Activated naive CD4-positive, alpha-beta T cell treated with anti-CD3 and anti-CD28 coated beads, Interleukin-2, amount 50 U/mL, for 24 hours (primary cell): ENCODE measurements around the gene KL.

Experiments used
- H3K27ac Mint-ChIP-seq: one replicate; pipeline ENCODE4 v1.8.0; 2021; ENCODE audit warnings: mild to moderate bottlenecking, mixed read lengths
- H3K27me3 Mint-ChIP-seq: one replicate; pipeline ENCODE4 v1.8.0; 2021; ENCODE audit warnings: mixed read lengths
- H3K36me3 Mint-ChIP-seq: one replicate; pipeline ENCODE4 v1.8.0; 2021; ENCODE audit warnings: mixed read lengths
- H3K4me1 Mint-ChIP-seq: one replicate; pipeline ENCODE4 v1.8.0; 2021; ENCODE audit warnings: mixed read lengths
- H3K4me3 Mint-ChIP-seq: one replicate; pipeline ENCODE4 v1.8.0; 2021; ENCODE audit warnings: mild to moderate bottlenecking, mixed read lengths
- H3K9me3 Mint-ChIP-seq: one replicate; pipeline ENCODE4 v1.8.0; 2021; ENCODE audit warnings: mixed read lengths

KL gene

DNA sequence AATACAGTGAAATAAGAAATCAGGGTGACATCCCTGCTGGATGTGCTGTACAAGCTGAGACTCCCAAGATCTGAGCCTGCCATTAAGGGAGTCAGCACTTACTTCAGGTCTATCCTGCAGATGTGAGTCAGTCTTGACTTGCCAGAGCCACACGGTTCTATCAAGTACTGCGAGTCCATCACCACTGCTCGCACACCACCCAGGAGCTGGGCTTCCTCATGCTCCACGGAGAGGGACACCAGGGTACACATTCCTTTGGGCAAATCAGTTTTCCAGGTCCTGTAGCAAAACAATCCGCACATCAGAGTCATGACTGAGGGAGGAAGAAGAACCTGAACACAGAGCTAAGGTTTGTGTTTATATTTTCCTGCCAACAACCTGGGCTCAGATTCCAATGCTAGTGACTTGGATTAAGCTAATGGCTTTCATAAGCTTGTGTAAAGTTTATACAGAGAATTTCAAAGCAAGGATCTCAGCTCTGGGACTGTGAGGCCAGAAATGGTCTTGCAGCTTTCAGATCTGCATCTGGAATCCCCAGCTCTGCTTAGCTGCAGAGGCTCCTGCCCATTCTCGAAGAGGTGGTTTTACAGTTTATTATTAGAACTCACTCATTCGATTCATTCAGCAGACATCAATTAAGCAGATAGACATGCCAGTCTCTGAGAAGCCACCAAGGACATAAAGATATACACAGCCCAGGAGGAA lies 90.6 kb downstream of the KL start:
- Mint-ChIP-seq H3K27ac (no peak overlapping the region), H3K27me3 (peaks cover 19% of the 10 kb centered on the region)

DNA sequence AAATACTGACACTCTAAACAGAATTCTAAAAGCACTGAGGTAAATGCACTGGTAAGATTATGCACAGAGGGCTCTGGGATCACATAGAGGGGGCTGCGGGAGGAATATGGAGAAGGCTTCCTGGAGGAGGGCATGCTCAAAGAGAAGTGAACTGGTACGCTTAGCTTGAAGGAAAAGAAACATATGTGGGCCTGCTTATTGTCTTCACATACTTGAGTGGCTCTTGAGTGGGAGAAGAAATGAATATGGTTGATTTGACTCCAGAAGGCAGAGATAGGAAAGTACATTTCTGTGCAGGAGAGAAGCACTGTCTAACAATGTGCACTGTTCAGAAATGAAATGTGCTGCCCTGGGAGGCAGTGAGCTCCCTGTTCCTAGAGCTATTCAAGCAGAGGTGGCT lies 91.1 kb downstream of the KL start:
- Mint-ChIP-seq H3K4me3 (no peak overlapping the region), H3K9me3 (no peaks in the 10 kb centered on the region), H3K27me3 (peaks cover 19% of the 10 kb centered on the region), H3K36me3 (no peaks in the 10 kb centered on the region), H3K4me1 (no peaks in the 10 kb centered on the region), H3K27ac (no peak overlapping the region)

More for the DNA sequence above, 90.6 kb downstream of the KL start:
- Mint-ChIP-seq H3K9me3 (no peaks in the 10 kb centered on the region), H3K4me3 (no peak overlapping the region), H3K36me3 (no peaks in the 10 kb centered on the region), H3K4me1 (no peaks in the 10 kb centered on the region)

DNA sequence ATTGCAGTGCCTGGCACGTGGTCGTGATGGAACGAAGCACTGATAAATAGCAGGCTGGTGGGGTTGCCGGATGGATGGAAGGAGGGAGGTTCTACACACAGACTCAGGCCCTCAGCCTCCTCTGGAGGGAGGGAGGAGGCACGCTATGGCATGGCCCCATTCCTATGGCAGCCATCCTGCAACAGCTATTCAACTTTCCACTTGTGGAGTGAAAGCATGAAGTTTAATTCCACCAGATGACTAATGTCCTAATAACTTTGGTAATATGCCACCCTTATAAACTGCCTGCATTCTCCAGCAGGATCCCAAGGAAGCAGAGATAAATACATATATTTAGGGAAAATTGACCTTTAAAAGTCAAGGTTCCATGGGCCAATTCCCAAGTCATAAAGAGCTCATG lies 92.4 kb downstream of the KL start:
- H3K4me3 Mint-ChIP-seq = no peak overlapping the region
- no peaks in the 10 kb centered on the region for H3K4me1 Mint-ChIP-seq
- H3K27ac Mint-ChIP-seq = no peak overlapping the region
- peaks cover 16% of the 10 kb centered on the region for H3K27me3 Mint-ChIP-seq
- no peaks in the 10 kb centered on the region for H3K36me3 Mint-ChIP-seq
- H3K9me3 Mint-ChIP-seq = no peaks in the 10 kb centered on the region

DNA sequence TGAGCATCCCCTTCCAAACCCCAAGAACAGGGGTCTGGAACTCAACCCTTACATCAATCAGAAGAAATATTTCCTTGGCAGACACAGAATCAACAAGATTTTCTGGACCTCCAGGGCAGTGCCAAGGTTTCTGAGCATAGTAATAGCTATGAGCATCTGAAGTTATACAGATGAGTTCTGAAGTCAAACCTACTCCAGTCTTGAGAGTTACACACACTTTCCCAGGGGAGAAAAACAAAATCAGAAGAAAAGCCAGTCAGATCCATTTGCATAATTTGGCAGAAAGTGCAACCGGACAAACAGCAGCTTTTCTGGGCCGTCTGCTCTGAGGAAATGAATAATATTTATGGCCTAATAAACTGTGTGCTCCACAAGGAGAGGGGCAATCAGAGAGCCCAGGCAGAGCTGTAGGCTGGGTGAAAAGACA lies 93.1 kb downstream of the KL start:
- Mint-ChIP-seq H3K4me1 (no peaks in the 10 kb centered on the region), H3K9me3 (no peaks in the 10 kb centered on the region), H3K27ac (no peak overlapping the region), H3K27me3 (peaks cover 15% of the 10 kb centered on the region), H3K36me3 (no peaks in the 10 kb centered on the region), H3K4me3 (no peak overlapping the region)

DNA sequence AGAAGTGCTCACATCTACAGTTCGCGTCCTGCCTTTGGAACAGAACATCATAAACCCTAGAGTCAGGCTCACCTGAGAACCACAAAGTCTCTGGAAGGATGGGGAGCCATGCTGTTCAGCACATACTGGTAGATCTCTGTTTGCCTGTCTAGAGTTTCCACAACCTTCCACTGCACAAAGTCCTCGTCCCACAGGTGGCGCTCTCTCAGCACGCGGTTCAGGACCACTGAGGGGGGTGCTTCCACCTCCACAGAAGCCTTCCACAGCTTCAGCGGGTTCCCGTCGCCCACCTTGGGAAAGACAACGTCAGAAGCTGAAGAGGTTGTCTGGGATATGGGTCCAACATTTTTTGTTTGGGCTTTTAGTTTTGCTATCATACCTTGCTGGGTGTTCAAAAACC lies 93.6 kb downstream of the KL start:
- Mint-ChIP-seq H3K4me3 (no peak overlapping the region), H3K27ac (no peak overlapping the region), H3K4me1 (no peaks in the 10 kb centered on the region), H3K36me3 (no peaks in the 10 kb centered on the region), H3K27me3 (peaks cover 15% of the 10 kb centered on the region), H3K9me3 (no peaks in the 10 kb centered on the region)

DNA sequence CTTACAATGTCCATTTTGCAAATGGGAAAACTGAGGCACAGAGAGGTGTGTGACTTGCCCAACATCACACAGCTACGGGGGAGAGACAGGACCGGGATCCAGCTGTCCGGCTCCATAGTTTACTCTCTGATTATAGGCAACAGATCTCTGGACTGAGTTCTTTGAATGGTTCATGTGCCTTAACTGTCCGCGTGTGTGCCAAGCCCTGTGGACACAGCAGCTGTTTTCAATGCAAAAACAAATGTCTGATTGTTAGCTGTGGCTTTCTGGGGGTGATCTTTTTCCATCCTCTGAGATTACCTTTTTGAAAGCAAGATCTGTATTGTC lies 94.1 kb downstream of the KL start:
- Mint-ChIP-seq H3K9me3 (no peaks in the 10 kb centered on the region), H3K4me3 (no peak overlapping the region), H3K27ac (no peak overlapping the region), H3K4me1 (no peaks in the 10 kb centered on the region), H3K36me3 (no peaks in the 10 kb centered on the region), H3K27me3 (peaks cover 15% of the 10 kb centered on the region)

DNA sequence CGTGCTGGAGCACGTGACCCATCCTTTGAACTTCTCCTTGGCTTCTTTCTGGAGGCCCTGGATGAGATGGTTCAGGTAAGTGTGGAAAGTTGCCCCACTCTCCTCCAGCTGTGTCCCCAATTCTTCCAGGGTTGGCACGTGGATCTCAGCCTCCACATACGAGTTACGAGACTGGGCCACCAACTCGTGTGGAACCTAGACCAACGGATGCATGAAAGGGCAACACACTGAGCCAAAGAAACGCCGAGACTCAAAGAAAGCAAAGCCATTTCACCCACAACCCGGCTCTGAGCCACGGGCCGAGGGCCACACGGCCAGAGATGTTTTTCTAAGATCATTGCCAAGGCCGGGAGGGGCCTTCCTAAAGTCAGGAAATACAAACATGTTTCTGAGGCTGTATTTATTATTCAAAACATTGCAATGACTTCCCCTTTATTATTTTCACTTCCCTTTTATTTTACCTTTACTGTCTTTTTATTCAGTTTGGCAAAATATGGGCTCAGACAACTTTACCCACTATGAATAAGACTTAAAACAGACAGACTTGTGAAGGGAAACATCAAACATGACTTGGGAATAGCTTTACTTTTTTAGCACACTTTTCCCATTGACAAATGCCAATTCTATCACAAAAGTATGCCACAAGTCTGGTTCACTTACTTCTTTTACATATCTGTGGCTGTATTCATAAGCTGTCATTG lies 94.6 kb downstream of the KL start:
- no peak overlapping the region for H3K4me3 Mint-ChIP-seq
- no peak overlapping the region for H3K27ac Mint-ChIP-seq
- H3K36me3 Mint-ChIP-seq = no peaks in the 10 kb centered on the region
- H3K27me3 Mint-ChIP-seq = peaks cover 12% of the 10 kb centered on the region
- H3K4me1 Mint-ChIP-seq = no peaks in the 10 kb centered on the region
- H3K9me3 Mint-ChIP-seq = no peaks in the 10 kb centered on the region

DNA sequence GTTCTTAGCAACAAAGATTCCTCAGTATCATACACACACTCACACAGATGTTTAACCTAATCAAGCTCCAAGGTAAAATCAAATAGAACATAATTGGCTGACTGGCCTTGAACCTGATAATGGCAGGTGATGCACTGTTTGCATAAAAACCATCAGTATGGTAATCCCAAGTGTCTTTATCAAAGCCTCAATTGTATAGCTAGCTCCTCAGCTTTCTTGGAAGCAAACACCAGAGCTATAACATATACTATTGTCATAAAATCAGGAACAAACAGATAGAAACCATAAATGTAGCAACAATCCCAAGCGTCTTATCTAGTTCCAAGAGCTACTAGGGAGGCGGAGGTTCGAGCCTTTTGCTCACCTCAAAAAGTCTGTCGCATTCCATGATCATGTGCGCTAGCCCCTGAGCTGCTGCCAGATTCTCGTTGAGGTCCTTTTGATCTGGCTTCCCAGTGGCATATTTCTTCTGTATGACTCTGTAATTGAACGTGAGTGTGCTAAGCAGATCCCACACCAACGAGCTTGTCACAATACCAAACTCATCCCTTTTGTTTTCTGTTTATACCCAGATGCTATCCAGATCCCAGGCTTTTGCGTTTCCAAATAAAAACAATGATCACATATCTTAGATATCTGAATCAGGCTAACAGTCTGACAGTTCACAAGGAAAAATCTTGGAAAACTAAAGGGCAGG lies 95.3 kb downstream of the KL start:
- Mint-ChIP-seq H3K4me1 (no peaks in the 10 kb centered on the region), H3K4me3 (no peak overlapping the region), H3K9me3 (no peaks in the 10 kb centered on the region), H3K27me3 (peaks cover 11% of the 10 kb centered on the region), H3K36me3 (no peaks in the 10 kb centered on the region), H3K27ac (no peak overlapping the region)

DNA sequence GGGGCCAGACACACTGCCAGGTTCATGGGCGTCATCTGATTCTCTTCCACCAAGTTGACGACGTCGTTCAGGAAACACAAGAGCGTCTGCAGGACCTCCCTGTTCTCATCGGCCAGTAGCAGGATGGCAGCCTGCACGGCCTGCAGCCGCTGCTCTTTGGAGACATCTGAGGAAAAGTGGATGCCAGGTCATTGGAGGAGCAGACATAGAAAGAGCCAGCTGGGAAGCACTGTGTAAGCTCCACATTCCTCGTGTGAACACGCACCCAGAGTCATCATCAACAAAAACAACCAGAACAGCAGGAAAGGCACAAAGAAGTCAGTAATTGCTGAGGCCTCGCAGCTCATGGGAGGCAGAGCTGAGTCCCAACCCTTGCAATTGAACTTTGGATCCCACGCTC lies 96.5 kb downstream of the KL start:
- H3K4me3 Mint-ChIP-seq = no peak overlapping the region
- H3K9me3 Mint-ChIP-seq = no peaks in the 10 kb centered on the region
- H3K4me1 Mint-ChIP-seq = no peaks in the 10 kb centered on the region

DNA sequence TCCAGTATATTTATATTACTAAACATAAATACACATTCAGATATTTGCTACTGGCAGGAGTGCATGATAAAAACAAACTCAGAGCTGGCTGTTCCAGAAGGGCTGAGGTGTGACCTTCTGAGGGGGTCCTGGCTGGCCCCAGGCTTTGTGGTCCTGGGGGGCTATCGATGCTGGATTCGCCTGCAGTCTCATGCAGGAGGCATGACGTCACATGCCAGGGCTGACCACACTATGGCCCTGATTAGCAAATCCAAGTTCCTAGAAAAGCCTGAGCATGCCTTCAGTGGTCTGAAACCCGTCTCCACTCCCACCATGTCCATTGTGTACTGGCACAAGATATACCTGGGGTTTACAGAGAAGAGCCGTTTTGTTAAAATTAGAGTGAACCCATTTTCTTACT lies 97.9 kb downstream of the KL start:
- peaks cover 3% of the 10 kb centered on the region for H3K27me3 Mint-ChIP-seq
- no peak overlapping the region for H3K4me3 Mint-ChIP-seq
- no peaks in the 10 kb centered on the region for H3K9me3 Mint-ChIP-seq
- H3K4me1 Mint-ChIP-seq = no peaks in the 10 kb centered on the region
- H3K27ac Mint-ChIP-seq = no peak overlapping the region
- H3K36me3 Mint-ChIP-seq = no peaks in the 10 kb centered on the region

More for the DNA sequence above, 96.5 kb downstream of the KL start:
- H3K36me3 Mint-ChIP-seq = no peaks in the 10 kb centered on the region
- peaks cover 6% of the 10 kb centered on the region for H3K27me3 Mint-ChIP-seq
- H3K27ac Mint-ChIP-seq = no peak overlapping the region

DNA sequence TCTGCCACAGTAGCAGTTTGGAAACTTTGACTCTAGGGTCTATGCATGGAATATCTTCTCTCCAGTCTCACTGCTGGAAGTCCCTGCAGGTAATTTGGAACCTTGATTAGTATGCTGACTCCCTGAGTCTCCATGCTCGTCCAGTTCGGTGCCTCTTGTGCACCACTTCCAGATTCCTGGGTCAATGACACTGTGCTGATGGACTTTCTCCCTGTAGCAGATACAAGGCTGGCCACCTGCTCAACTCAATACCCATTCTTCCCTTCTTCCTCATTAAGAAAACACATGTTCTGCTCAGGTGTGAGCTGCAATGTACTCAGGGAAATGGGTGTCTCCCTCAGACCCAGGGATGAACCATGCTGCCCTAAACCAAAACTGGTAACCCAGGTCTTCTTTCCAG lies 99.1 kb downstream of the KL start:
- Mint-ChIP-seq H3K27me3 (peaks cover 3% of the 10 kb centered on the region), H3K4me3 (no peak overlapping the region), H3K9me3 (no peaks in the 10 kb centered on the region), H3K27ac (no peak overlapping the region), H3K36me3 (no peaks in the 10 kb centered on the region), H3K4me1 (no peaks in the 10 kb centered on the region)
